ENCODE data around the gene ABHD16A. TPM values are rescaled to one million over a fixed set of nuclear protein-coding genes. Genes with fewer than 3 reads are reported as not detected.

ABHD16A gene
- total and polyA plus RNA-seq, 2 of the 13 experiments (the other 11 are each of a cell fraction or from before 2014, with no cell fraction given), result 43.5 to 45.4 TPM

- TF ChIP-seq GMEB1 (CRISPR knock-in tag; IDR thresholded peaks at IDR 0.05; ENCODE audit: borderline replicate concordance), result 0 out of 2 replicates have a peak, but pooled peaks have one; percentile 6
- TF ChIP-seq MEF2D (CRISPR knock-in tag; IDR thresholded peaks at IDR 0.05), result 0 out of 2 replicates have a peak, but pooled peaks have one; percentile 13
- 0 out of 2 replicates have a peak, but pooled peaks have one; percentile 24 for TF ChIP-seq ZNF724P (CRISPR knock-in tag; IDR thresholded peaks at IDR 0.05; ENCODE audit: borderline replicate concordance)
- no peak for TF ChIP-seq SRSF9 (IDR thresholded peaks at IDR 0.05; ENCODE audit: borderline replicate concordance, insufficient read depth, low read depth, low read length, poor library complexity, severe bottlenecking)
- TF ChIP-seq ZNF280D (CRISPR knock-in tag; IDR thresholded peaks at IDR 0.05), result peak; percentile 44; the same call in 1 of the 2 replicates
- TF ChIP-seq ZNF432 (CRISPR knock-in tag; IDR thresholded peaks at IDR 0.05; ENCODE audit: borderline replicate concordance), result no peak
Measured at GRCh38 chr6:31733734-31734133, 30.6 kb upstream of the ABHD16A start (continued).

DNA sequence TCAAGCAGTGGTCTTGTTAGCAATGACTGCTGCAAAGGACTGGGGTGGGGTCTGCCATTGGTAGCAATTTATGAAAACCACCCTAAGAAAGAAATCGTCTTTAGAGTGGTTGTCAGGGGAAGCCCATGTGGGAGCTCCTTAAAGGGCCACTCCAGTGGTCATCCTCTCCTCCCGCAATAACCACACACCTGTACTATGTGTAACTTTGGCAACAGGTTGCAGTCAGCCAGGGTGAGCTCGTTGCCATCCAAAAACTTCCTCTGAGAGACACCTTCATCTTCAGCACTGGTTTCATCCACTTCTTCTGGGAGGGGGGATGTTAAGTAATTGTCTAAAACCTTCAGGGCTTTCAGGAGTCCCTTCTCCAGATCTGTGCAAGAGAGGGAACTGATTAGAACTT, 28.9 kb upstream of the ABHD16A start:
- DNase-seq (ENCODE audit: low spot score) (no peak), ATAC-seq (no peak), FAIRE-seq (no peak)
- H3K79me2 ChIP-seq (ENCODE audit: insufficient read depth, low read length), result peaks cover 40% of the 10 kb centered on the region
- ChIA-PET CTCF (ENCODE audit: low intra/inter-chr PET ratio, low total read pairs) (no interaction called here), POLR2A (interaction anchor here (1.0 to 11.3 kb wide), 6 partner anchors 7 to 131 kb away, joined by 3 to 279 read pairs (median 18); partner anchors contain the start of genes CLIC1, HSPA1B, MSH5 and NEU1)
- H4K20me1 ChIP-seq (ENCODE audit: insufficient read depth, low read length), result peaks cover 33% of the 10 kb centered on the region; the same call in 1 of the 2 replicates
- no TSS peak for BruUV-seq (replicated peaks)
- in situ Hi-C loops (cut with HindIII; ENCODE audit: extremely low pct_ligation_motif_present, low pct_unique_long_range_greater_than_20kb), result loop anchor here (5.0 kb wide), 1 partner anchor 35 kb away; no protein-coding TSS in a partner anchor
- no peak overlapping the region for H3K4me2 ChIP-seq (ENCODE audit: low read depth, low read length)
- peaks cover 62% of the 10 kb centered on the region for H3K4me1 ChIP-seq (ENCODE audit: insufficient read depth, low read length)
- H3K9ac ChIP-seq (ENCODE audit: insufficient read depth, low read depth, low read length), result no peak overlapping the region
- H2AFZ ChIP-seq (ENCODE audit: low read length), result no peak overlapping the region
- intact Hi-C loops (cut with micrococcal nuclease; ENCODE audit: unreplicated experiment), result no loop called here
- no peaks in the 10 kb centered on the region for H3K9me3 ChIP-seq (ENCODE audit: low read length)
- 92% methylated on average over 3 of the region's 3 CpGs for WGBS (ENCODE audit: low lambda C conversion rate)
- H3K36me3 ChIP-seq (replicated peaks in 1 of 2; ENCODE audit: control insufficient read depth in 1 of 2, insufficient read depth in 2 of 2, low read length in 2 of 2), result peaks cover 24 to 42% of the 10 kb centered on the region in 2 experiments
- H3K27ac ChIP-seq (ENCODE audit: extremely low read length, insufficient read depth, low read length), result no peak overlapping the region
- H3K4me3 ChIP-seq (replicated peaks in 1 of 3; ENCODE audit: insufficient read depth in 1 of 3, low read depth in 2 of 3, low read length in 3 of 3), result no peak overlapping the region
- H3K27me3 ChIP-seq (ENCODE audit: control insufficient read depth in 1 of 2, insufficient read depth in 2 of 2, low read length in 2 of 2), result no peaks in the 10 kb centered on the region; a peak in 1 of 5 replicates
- TF ChIP-seq SUZ12 (IDR thresholded peaks at IDR 0.05; ENCODE audit: low read depth, low read length) (no peak), ZNF557 (CRISPR knock-in tag; IDR thresholded peaks at IDR 0.05) (no peak), SIX1 (CRISPR knock-in tag; IDR thresholded peaks at IDR 0.05; ENCODE audit: borderline replicate concordance) (no peak), ZNF354B (CRISPR knock-in tag; IDR thresholded peaks at IDR 0.05) (no peak), POLR2G (IDR thresholded peaks at IDR 0.05; ENCODE audit: low read depth, low read length) (peak; percentile 54; the same call in 1 of the 2 replicates), HDAC6 (IDR thresholded peaks at IDR 0.05; ENCODE audit: low read depth, low read length) (no peak), ZNF264 (CRISPR knock-in tag; IDR thresholded peaks at IDR 0.05) (no peak), PHF20 (CRISPR knock-in tag; IDR thresholded peaks at IDR 0.05) (no peak), MXD4 (CRISPR knock-in tag; IDR thresholded peaks at IDR 0.05) (no peak), ZNF550 (CRISPR knock-in tag; IDR thresholded peaks at IDR 0.05; ENCODE audit: borderline replicate concordance) (no peak), ZSCAN29 (CRISPR knock-in tag; conservative IDR thresholded peaks at IDR 0.05) (no peak), TMF1 (CRISPR knock-in tag; IDR thresholded peaks at IDR 0.05; ENCODE audit: low read depth) (no peak), SAP130 (CRISPR knock-in tag; IDR thresholded peaks at IDR 0.05; ENCODE audit: low read depth) (0 out of 2 replicates have a peak, but pooled peaks have one; percentile 15)
